H9 (cell line): ENCODE results near the gene DDX60. TPM values are rescaled to one million over a fixed set of nuclear protein-coding genes. Genes with fewer than 3 reads are reported as not detected.

ENCODE experiments used
- DNase-seq: peaks from one replicate; pipeline ENCODE4 v3.0.0-alpha.2; 2017
- H2AFZ ChIP-seq: one replicate; pipeline ENCODE4 v1.6.1; 2013; ENCODE audit warnings: mild to moderate bottlenecking, low read length, control low read depth, moderate library complexity
- H2AK5ac ChIP-seq: 2 replicates; pipeline ENCODE4 v1.6.1; 2013; ENCODE audit warnings: low read length, control low read depth, mixed read lengths; ENCODE audit not compliant: insufficient read length
- H2BK120ac ChIP-seq: one replicate; pipeline ENCODE4 v1.6.1; 2013; ENCODE audit warnings: low read depth, mild to moderate bottlenecking, low read length, control low read depth, inconsistent platforms; ENCODE audit not compliant: poor library complexity, severe bottlenecking
- H2BK12ac ChIP-seq: 2 replicates; pipeline ENCODE4 v1.6.1; 2013; ENCODE audit warnings: low read length, control low read depth, mixed read lengths, low read depth; ENCODE audit not compliant: insufficient read length
- H2BK15ac ChIP-seq: 2 replicates; pipeline ENCODE4 v1.6.1; 2013; ENCODE audit warnings: low read depth, low read length, control low read depth
- H2BK20ac ChIP-seq: one replicate; pipeline ENCODE4 v1.6.1; 2013; ENCODE audit warnings: low read depth, mild to moderate bottlenecking, low read length, control low read depth, inconsistent platforms; ENCODE audit not compliant: poor library complexity, severe bottlenecking
- H2BK5ac ChIP-seq: 2 replicates; pipeline ENCODE4 v1.6.1; 2013; ENCODE audit warnings: low read length, control low read depth, mixed read lengths; ENCODE audit not compliant: insufficient read length
- H3K14ac ChIP-seq: 2 replicates; pipeline ENCODE4 v1.6.1; 2013; ENCODE audit warnings: low read length, control low read depth; ENCODE audit not compliant: insufficient read depth
- H3K18ac ChIP-seq: 2 replicates; pipeline ENCODE4 v1.6.1; 2013; ENCODE audit warnings: low read depth, mild to moderate bottlenecking, mixed read lengths, low read length, control low read depth; ENCODE audit not compliant: insufficient read length
- H3K23ac ChIP-seq: 2 replicates; pipeline ENCODE4 v1.6.1; 2013; ENCODE audit warnings: low read length, control low read depth, mixed read lengths, low read depth; ENCODE audit not compliant: insufficient read length
- H3K23me2 ChIP-seq: 2 replicates; pipeline ENCODE4 v1.6.1; 2013; ENCODE audit warnings: low read depth, mild to moderate bottlenecking, mixed read lengths, low read length, control low read depth; ENCODE audit not compliant: insufficient read length, poor library complexity, severe bottlenecking
- H3K27ac ChIP-seq: 2 replicates; pipeline ENCODE4 v1.5.1; 2013; ENCODE audit warnings: low read length, control low read depth, mixed read lengths, low read depth; ENCODE audit not compliant: insufficient read length
- H3K27me3 ChIP-seq: 2 replicates; pipeline ENCODE4 v1.6.1; 2013; ENCODE audit warnings: low read length, control low read depth, inconsistent platforms; ENCODE audit not compliant: insufficient read depth
- H3K4ac ChIP-seq: 2 replicates; pipeline ENCODE4 v1.6.1; 2013; ENCODE audit warnings: low read depth, mild to moderate bottlenecking, control low read depth, inconsistent platforms, low read length, moderate library complexity
- H3K4me1 ChIP-seq: 2 replicates; pipeline ENCODE4 v1.6.1; 2013; ENCODE audit warnings: low read length, control low read depth, inconsistent platforms; ENCODE audit not compliant: insufficient read depth
- H3K4me2 ChIP-seq: 2 replicates; pipeline ENCODE4 v1.6.1; 2013; ENCODE audit warnings: low read length, control low read depth, mixed read lengths; ENCODE audit not compliant: insufficient read length, insufficient read depth
- H3K56ac ChIP-seq: 2 replicates; pipeline ENCODE4 v1.6.1; 2013; ENCODE audit warnings: low read depth, mild to moderate bottlenecking, mixed read lengths, low read length, control low read depth; ENCODE audit not compliant: insufficient read length
- H3K79me1 ChIP-seq: 2 replicates; pipeline ENCODE4 v1.6.1; 2013; ENCODE audit warnings: low read depth, mild to moderate bottlenecking, moderate library complexity, low read length, control low read depth, inconsistent platforms; ENCODE audit not compliant: insufficient read depth, poor library complexity, severe bottlenecking
- H3K79me2 ChIP-seq: 2 replicates; pipeline ENCODE4 v1.6.1; 2013; ENCODE audit warnings: low read length, control low read depth, inconsistent platforms; ENCODE audit not compliant: insufficient read depth
- H3K9ac ChIP-seq: 2 replicates; pipeline ENCODE4 v1.6.1; 2013; ENCODE audit warnings: low read length, control low read depth, mixed read lengths; ENCODE audit not compliant: insufficient read length; ENCODE audit errors: extremely low read depth
- H3K9me3 ChIP-seq: one replicate; pipeline ENCODE4 v1.6.1; 2013; ENCODE audit warnings: low read depth, low read length, inconsistent platforms; ENCODE audit not compliant: control insufficient read depth
- H3T11ph ChIP-seq: one replicate; pipeline ENCODE4 v1.6.1; 2013; ENCODE audit warnings: mild to moderate bottlenecking, low read length, control low read depth, inconsistent platforms
- H4K20me1 ChIP-seq: one replicate; pipeline ENCODE4 v1.6.1; 2013; ENCODE audit not compliant: control insufficient read depth, insufficient read length, insufficient read depth
- H4K5ac ChIP-seq: 2 replicates; pipeline ENCODE4 v1.6.1; 2013; ENCODE audit warnings: low read depth, mild to moderate bottlenecking, mixed read lengths, low read length, control low read depth; ENCODE audit not compliant: insufficient read length
- H4K8ac ChIP-seq: replicated peaks from 2 replicates; pipeline ENCODE4 v1.6.1; 2013; ENCODE audit warnings: low read length, control low read depth, mixed read lengths, low read depth; ENCODE audit not compliant: insufficient read length
- H4K91ac ChIP-seq: 2 replicates; pipeline ENCODE4 v1.6.1; 2013; ENCODE audit warnings: low read depth, mild to moderate bottlenecking, moderate library complexity, mixed read lengths, low read length, control low read depth; ENCODE audit not compliant: insufficient read length
- H3K27ac Mint-ChIP-seq, 3 experiments: 2 replicates in 2 of 3; 3 replicates in 1 of 3; pipeline ENCODE4 v1.8.0; 2020 to 2021; ENCODE audit warnings: mixed read lengths in 3 of 3, mild to moderate bottlenecking in 1 of 3, moderate library complexity in 1 of 3
- H3K27me3 Mint-ChIP-seq: 2 replicates; pipeline ENCODE4 v1.8.0; 2021; ENCODE audit warnings: low read depth, mild to moderate bottlenecking, moderate library complexity, mixed read lengths
- H3K36me3 Mint-ChIP-seq, 3 experiments: 2 replicates in 2 of 3; 3 replicates in 1 of 3; pipeline ENCODE4 v1.8.0; 2020 to 2021; ENCODE audit warnings: low read depth in 3 of 3, mixed read lengths in 3 of 3; ENCODE audit not compliant: insufficient read depth in 1 of 3
- H3K4me1 Mint-ChIP-seq, 2 experiments: 2 replicates each; pipeline ENCODE4 v1.8.0; 2020; ENCODE audit warnings: mixed read lengths in 2 of 2
- H3K4me3 Mint-ChIP-seq, 2 experiments: 2 replicates in 1 of 2; 3 replicates in 1 of 2; pipeline ENCODE4 v1.8.0; 2020 to 2021; ENCODE audit warnings: mild to moderate bottlenecking in 2 of 2, mixed read lengths in 2 of 2, moderate library complexity in 1 of 2
- H3K9me3 Mint-ChIP-seq, 2 experiments: 2 replicates in 1 of 2; 3 replicates in 1 of 2; pipeline ENCODE4 v1.8.0; 2020; ENCODE audit warnings: mild to moderate bottlenecking in 2 of 2, mixed read lengths in 2 of 2, moderate library complexity in 1 of 2
- WGBS: extraction: QIAGEN DNeasy Blood & Tissue Kit; methylation state at CpG from one replicate; pipeline ENCODE4 v1.1.7; 2013; ENCODE audit warnings: missing lambda C conversion rate, low lambda C conversion rate, mixed read lengths; ENCODE audit not compliant: insufficient read length; ENCODE audit errors: extremely low coverage; 5-methylcytosine and 5-hydroxymethylcytosine counted together
- total RNA-seq: library from RNA; stranded (reverse); gene quantifications from 2 replicates; pipeline ENCODE4 v1.2.1, GENCODE V29; 2021
- TF ChIP-seq, protein P1 (sequence below): fragments of 200-600 bp; sonication (generic); conservative IDR thresholded peaks from 3 replicates; pipeline ENCODE4 v1.8.0; 2021; ENCODE audit warnings: antibody characterized with exemption, mild to moderate bottlenecking

DDX60 gene
- total RNA-seq, 1 experiment from 2014 or later = 3.9 TPM

DNA sequence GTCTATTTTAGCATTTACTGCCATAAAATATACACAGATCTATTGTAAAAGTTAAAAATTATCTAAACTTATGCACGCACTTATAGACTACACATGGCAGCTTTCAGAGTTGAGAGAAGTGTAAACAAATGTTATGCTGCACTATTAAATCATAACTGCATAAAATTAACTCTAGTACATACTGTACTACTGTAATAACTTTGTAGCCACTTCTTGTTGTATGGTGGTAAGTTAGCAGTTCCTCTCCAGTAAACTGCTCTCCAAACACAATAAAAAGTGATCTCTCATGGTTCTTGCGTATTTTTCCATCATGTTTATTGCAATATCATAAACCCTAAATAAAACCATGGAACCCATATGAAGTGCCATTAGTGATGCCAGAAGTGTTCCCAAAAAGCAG lies 9.6 kb downstream of the DDX60 start:
- H3K36me3 Mint-ChIP-seq = no peaks in the 10 kb centered on the region
- H3K4me2 ChIP-seq = no peak overlapping the region
- no peaks in the 10 kb centered on the region for H3K9me3 ChIP-seq
- no peak overlapping the region for H3K4ac ChIP-seq
- no peak for DNase-seq
- no peak overlapping the region for H4K8ac ChIP-seq
- H2BK120ac ChIP-seq = no peak overlapping the region
- H2AFZ ChIP-seq = no peak overlapping the region
- no peaks in the 10 kb centered on the region for H3K27me3 ChIP-seq
- no peak overlapping the region for H4K5ac ChIP-seq
- H3T11ph ChIP-seq = no peak overlapping the region
- no peaks in the 10 kb centered on the region for H3K27me3 Mint-ChIP-seq
- no peak overlapping the region for H3K4me3 Mint-ChIP-seq
- H2BK20ac ChIP-seq = no peak overlapping the region
- H2BK15ac ChIP-seq = no peak overlapping the region
- H3K79me1 ChIP-seq = no peaks in the 10 kb centered on the region
- no CpG with 5 or more reads among the region's 2 CpGs for WGBS
- H4K20me1 ChIP-seq = no peaks in the 10 kb centered on the region
- H3K23ac ChIP-seq = no peak overlapping the region
- no peak overlapping the region for H3K27ac ChIP-seq
- H4K91ac ChIP-seq = no peak overlapping the region
- no peaks in the 10 kb centered on the region for H3K79me2 ChIP-seq
- H3K56ac ChIP-seq = no peak overlapping the region
- H3K9ac ChIP-seq = no peak overlapping the region
- TF ChIP-seq, protein P1, sequence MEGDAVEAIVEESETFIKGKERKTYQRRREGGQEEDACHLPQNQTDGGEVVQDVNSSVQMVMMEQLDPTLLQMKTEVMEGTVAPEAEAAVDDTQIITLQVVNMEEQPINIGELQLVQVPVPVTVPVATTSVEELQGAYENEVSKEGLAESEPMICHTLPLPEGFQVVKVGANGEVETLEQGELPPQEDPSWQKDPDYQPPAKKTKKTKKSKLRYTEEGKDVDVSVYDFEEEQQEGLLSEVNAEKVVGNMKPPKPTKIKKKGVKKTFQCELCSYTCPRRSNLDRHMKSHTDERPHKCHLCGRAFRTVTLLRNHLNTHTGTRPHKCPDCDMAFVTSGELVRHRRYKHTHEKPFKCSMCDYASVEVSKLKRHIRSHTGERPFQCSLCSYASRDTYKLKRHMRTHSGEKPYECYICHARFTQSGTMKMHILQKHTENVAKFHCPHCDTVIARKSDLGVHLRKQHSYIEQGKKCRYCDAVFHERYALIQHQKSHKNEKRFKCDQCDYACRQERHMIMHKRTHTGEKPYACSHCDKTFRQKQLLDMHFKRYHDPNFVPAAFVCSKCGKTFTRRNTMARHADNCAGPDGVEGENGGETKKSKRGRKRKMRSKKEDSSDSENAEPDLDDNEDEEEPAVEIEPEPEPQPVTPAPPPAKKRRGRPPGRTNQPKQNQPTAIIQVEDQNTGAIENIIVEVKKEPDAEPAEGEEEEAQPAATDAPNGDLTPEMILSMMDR = no peak
- no peaks in the 10 kb centered on the region for H3K9me3 Mint-ChIP-seq
- H3K14ac ChIP-seq = no peak overlapping the region
- H2BK12ac ChIP-seq = no peak overlapping the region
- H2AK5ac ChIP-seq = no peak overlapping the region
- no peak overlapping the region for H3K18ac ChIP-seq
- H3K4me1 ChIP-seq = no peaks in the 10 kb centered on the region
- peaks cover under 1% of the 10 kb centered on the region in 2 experiments; a peak in 3 of 4 replicates for H3K4me1 Mint-ChIP-seq
- H3K23me2 ChIP-seq = no peaks in the 10 kb centered on the region
- H3K27ac Mint-ChIP-seq = no peak overlapping the region
- no peak overlapping the region for H2BK5ac ChIP-seq
